ENCODE measurements around the gene WDR27.
"Not testable (repeated sequence)": the region's sequence is repeated elsewhere in the genome, so short reads cannot be mapped to it uniquely, and the experiment has no call there.

The WDR27 gene

GRCh38 chr6:169513478-169514193 is 188.2 kb downstream of the WDR27 start:
- Histone ChIP-seq H3K27ac (ENCODE audit: low read depth, low read length) (no peak overlapping the region), H3K9ac (ENCODE audit: low read depth, low read length) (no peak overlapping the region), H3K9me3 (ENCODE audit: insufficient read depth, low read depth, low read length) (peaks cover 15% of the 10 kb centered on the region), H3K27me3 (ENCODE audit: insufficient read depth, low read length) (no peaks in the 10 kb centered on the region), H3K4me3 (ENCODE audit: low read length) (no peak overlapping the region), H3K36me3 (ENCODE audit: insufficient read depth, low read length) (no peaks in the 10 kb centered on the region), H3K4me1 (ENCODE audit: insufficient read depth, low read length) (no peaks in the 10 kb centered on the region)
- WGBS: 92% methylated on average over 1 of the region's 3 CpGs

- H3K9ac ChIP-seq (ENCODE audit: low read depth, low read length); H3K27ac ChIP-seq (ENCODE audit: low read depth, low read length); H3K27me3 ChIP-seq (ENCODE audit: insufficient read depth, low read length); H3K4me1 ChIP-seq (ENCODE audit: insufficient read depth, low read length); H3K4me3 ChIP-seq (ENCODE audit: low read length); H3K36me3 ChIP-seq (ENCODE audit: insufficient read depth, low read length); H3K9me3 ChIP-seq (ENCODE audit: insufficient read depth, low read depth, low read length): not testable (repeated sequence)
These were observed 190.0 kb downstream of the WDR27 start for GRCh38 chr6:169511785-169512184.

- Histone ChIP-seq H3K27ac (ENCODE audit: low read depth, low read length) (no peak overlapping the region), H3K36me3 (ENCODE audit: insufficient read depth, low read length) (no peaks in the 10 kb centered on the region), H3K4me1 (ENCODE audit: insufficient read depth, low read length) (no peaks in the 10 kb centered on the region), H3K9ac (ENCODE audit: low read depth, low read length) (no peak overlapping the region), H3K9me3 (ENCODE audit: insufficient read depth, low read depth, low read length) (peaks cover 10% of the 10 kb centered on the region; the same call in 1 of the 2 replicates), H3K4me3 (ENCODE audit: low read length) (no peak overlapping the region), H3K27me3 (ENCODE audit: insufficient read depth, low read length) (no peaks in the 10 kb centered on the region)
- WGBS: 93% methylated on average over 1 of the region's 1 CpG
These were observed 191.0 kb downstream of the WDR27 start for GRCh38 chr6:169510871-169511270.

GRCh38 chr6:169508452-169508851 is 193.4 kb downstream of the WDR27 start:
- no peaks in the 10 kb centered on the region for H3K36me3 ChIP-seq (ENCODE audit: insufficient read depth, low read length)
- H3K4me1 ChIP-seq (ENCODE audit: insufficient read depth, low read length): no peaks in the 10 kb centered on the region
- no peak overlapping the region for H3K27ac ChIP-seq (ENCODE audit: low read depth, low read length)

GRCh38 chr6:169503422-169504152 is 198.2 kb downstream of the WDR27 start:
- Histone ChIP-seq H3K27me3 (ENCODE audit: insufficient read depth, low read length) (no peaks in the 10 kb centered on the region), H3K4me3 (ENCODE audit: low read length) (no peak overlapping the region), H3K9me3 (ENCODE audit: insufficient read depth, low read depth, low read length) (peaks cover 7% of the 10 kb centered on the region; the same call in 1 of the 2 replicates), H3K4me1 (ENCODE audit: insufficient read depth, low read length) (no peaks in the 10 kb centered on the region), H3K36me3 (ENCODE audit: insufficient read depth, low read length) (no peaks in the 10 kb centered on the region), H3K27ac (ENCODE audit: low read depth, low read length) (no peak overlapping the region), H3K9ac (ENCODE audit: low read depth, low read length) (no peak overlapping the region)
- WGBS: 95% methylated on average over 3 of the region's 4 CpGs

More at GRCh38 chr6:169508452-169508851, 193.4 kb downstream of the WDR27 start:
- H3K9ac ChIP-seq (ENCODE audit: low read depth, low read length): no peak overlapping the region
- WGBS: 100% methylated on average over 1 of the region's 1 CpG
- H3K4me3 ChIP-seq (ENCODE audit: low read length): no peak overlapping the region
- peaks cover 10% of the 10 kb centered on the region; the same call in 1 of the 2 replicates for H3K9me3 ChIP-seq (ENCODE audit: insufficient read depth, low read depth, low read length)
- no peaks in the 10 kb centered on the region for H3K27me3 ChIP-seq (ENCODE audit: insufficient read depth, low read length)

GRCh38 chr6:169502445-169502844 is 199.4 kb downstream of the WDR27 start:
- H3K4me3 ChIP-seq (ENCODE audit: low read length): no peak overlapping the region
- H3K36me3 ChIP-seq (ENCODE audit: insufficient read depth, low read length): no peaks in the 10 kb centered on the region
- 95% methylated on average over 22 of the region's 22 CpGs for WGBS
- no peaks in the 10 kb centered on the region for H3K9me3 ChIP-seq (ENCODE audit: insufficient read depth, low read depth, low read length)
- H3K9ac ChIP-seq (ENCODE audit: low read depth, low read length): no peak overlapping the region
- no peaks in the 10 kb centered on the region for H3K27me3 ChIP-seq (ENCODE audit: insufficient read depth, low read length)
- no peak overlapping the region for H3K27ac ChIP-seq (ENCODE audit: low read depth, low read length)
- no peaks in the 10 kb centered on the region for H3K4me1 ChIP-seq (ENCODE audit: insufficient read depth, low read length)

- 95% methylated on average over 32 of the region's 32 CpGs for WGBS
- H3K27ac ChIP-seq (ENCODE audit: low read depth, low read length): no peak overlapping the region
- no peaks in the 10 kb centered on the region for H3K36me3 ChIP-seq (ENCODE audit: insufficient read depth, low read length)
- no peaks in the 10 kb centered on the region for H3K27me3 ChIP-seq (ENCODE audit: insufficient read depth, low read length)
- H3K9ac ChIP-seq (ENCODE audit: low read depth, low read length): no peak overlapping the region
- H3K9me3 ChIP-seq (ENCODE audit: insufficient read depth, low read depth, low read length): no peaks in the 10 kb centered on the region
- no peak overlapping the region for H3K4me3 ChIP-seq (ENCODE audit: low read length)
- no peaks in the 10 kb centered on the region for H3K4me1 ChIP-seq (ENCODE audit: insufficient read depth, low read length)
These were observed 200.0 kb downstream of the WDR27 start for GRCh38 chr6:169501777-169502313.

- Histone ChIP-seq H3K36me3 (ENCODE audit: insufficient read depth, low read length) (no peaks in the 10 kb centered on the region), H3K9me3 (ENCODE audit: insufficient read depth, low read depth, low read length) (no peaks in the 10 kb centered on the region), H3K9ac (ENCODE audit: low read depth, low read length) (no peak overlapping the region), H3K27ac (ENCODE audit: low read depth, low read length) (no peak overlapping the region), H3K4me1 (ENCODE audit: insufficient read depth, low read length) (no peaks in the 10 kb centered on the region), H3K4me3 (ENCODE audit: low read length) (no peak overlapping the region), H3K27me3 (ENCODE audit: insufficient read depth, low read length) (no peaks in the 10 kb centered on the region)
- 94% methylated on average over 11 of the region's 11 CpGs for WGBS
These were observed 200.7 kb downstream of the WDR27 start for GRCh38 chr6:169501128-169501527.

GRCh38 chr6:169500688-169501087 is 201.1 kb downstream of the WDR27 start:
- no peaks in the 10 kb centered on the region for H3K9me3 ChIP-seq (ENCODE audit: insufficient read depth, low read depth, low read length)
- H3K4me1 ChIP-seq (ENCODE audit: insufficient read depth, low read length): no peaks in the 10 kb centered on the region
- H3K36me3 ChIP-seq (ENCODE audit: insufficient read depth, low read length): no peaks in the 10 kb centered on the region
- H3K4me3 ChIP-seq (ENCODE audit: low read length): no peak overlapping the region
- H3K27me3 ChIP-seq (ENCODE audit: insufficient read depth, low read length): no peaks in the 10 kb centered on the region
- no peak overlapping the region for H3K9ac ChIP-seq (ENCODE audit: low read depth, low read length)
- 94% methylated on average over 15 of the region's 15 CpGs for WGBS
- no peak overlapping the region for H3K27ac ChIP-seq (ENCODE audit: low read depth, low read length)

- no peaks in the 10 kb centered on the region for H3K36me3 ChIP-seq (ENCODE audit: insufficient read depth, low read length)
- no peak overlapping the region for H3K4me3 ChIP-seq (ENCODE audit: low read length)
- H3K9ac ChIP-seq (ENCODE audit: low read depth, low read length): no peak overlapping the region
- H3K27ac ChIP-seq (ENCODE audit: low read depth, low read length): no peak overlapping the region
- H3K4me1 ChIP-seq (ENCODE audit: insufficient read depth, low read length): no peaks in the 10 kb centered on the region
- no peaks in the 10 kb centered on the region for H3K27me3 ChIP-seq (ENCODE audit: insufficient read depth, low read length)
- 90% methylated on average over 7 of the region's 7 CpGs for WGBS
- H3K9me3 ChIP-seq (ENCODE audit: insufficient read depth, low read depth, low read length): no peaks in the 10 kb centered on the region
These were observed 202.0 kb downstream of the WDR27 start for GRCh38 chr6:169499848-169500247.

- no peaks in the 10 kb centered on the region for H3K27me3 ChIP-seq (ENCODE audit: insufficient read depth, low read length)
- 96% methylated on average over 15 of the region's 15 CpGs for WGBS
These were observed 202.8 kb downstream of the WDR27 start for GRCh38 chr6:169498916-169499513.

More at GRCh38 chr6:169498916-169499513, 202.8 kb downstream of the WDR27 start:
- no peak overlapping the region for H3K4me3 ChIP-seq (ENCODE audit: low read length)
- H3K4me1 ChIP-seq (ENCODE audit: insufficient read depth, low read length): no peaks in the 10 kb centered on the region
- H3K36me3 ChIP-seq (ENCODE audit: insufficient read depth, low read length): no peaks in the 10 kb centered on the region
- no peaks in the 10 kb centered on the region for H3K9me3 ChIP-seq (ENCODE audit: insufficient read depth, low read depth, low read length)
- no peak overlapping the region for H3K27ac ChIP-seq (ENCODE audit: low read depth, low read length)
- no peak overlapping the region for H3K9ac ChIP-seq (ENCODE audit: low read depth, low read length)
